ENCODE data around the gene VPS54. TPM values are rescaled to one million over a fixed set of nuclear protein-coding genes. Genes with fewer than 3 reads are reported as not detected.
A peak's percentile ranks its signal among the peaks of the same experiment; 100 is the strongest.

VPS54 gene
- total RNA-seq, 1 experiment from 2014 or later = 19.1 TPM

- H3K4me1 ChIP-seq (ENCODE audit: insufficient read depth, low read length, poor library complexity, severe bottlenecking) = peaks cover 7% of the 10 kb centered on the region
- no peaks in the 10 kb centered on the region for H3K36me3 ChIP-seq (ENCODE audit: insufficient read depth, low read length, poor library complexity, severe bottlenecking)
- ChIA-PET CTCF (no interaction called here), POLR2A (ENCODE audit: low non-redundant PET) (no interaction called here)
- DNase-seq (ENCODE audit: low spot score) = no peak
- no peaks in the 10 kb centered on the region for H3K27me3 ChIP-seq (replicated peaks; ENCODE audit: insufficient read depth, low read depth, low read length, poor library complexity)
- H3K9me3 ChIP-seq (ENCODE audit: low read depth, low read length, poor library complexity, severe bottlenecking) = no peaks in the 10 kb centered on the region
- intact Hi-C loops (cut with micrococcal nuclease; ENCODE audit: unreplicated experiment) = no loop called here
- no TSS peak for BruUV-seq (replicated peaks)
- no peak overlapping the region for H3K27ac ChIP-seq (ENCODE audit: low read depth, low read length, poor library complexity, severe bottlenecking)
- no peak for TF ChIP-seq CTCF (conservative IDR thresholded peaks at IDR 0.05; ENCODE audit: low read depth, low read length)
- TF ChIP-seq EZH2 (IDR thresholded peaks at IDR 0.05; ENCODE audit: borderline replicate concordance, low read depth, low read length, poor library complexity, severe bottlenecking) = no peak
- no peak overlapping the region for H3K4me3 ChIP-seq (ENCODE audit: low read depth, low read length, poor library complexity, severe bottlenecking)
Observed at GRCh38 chr2:64023485-64024258, 4.4 kb upstream of the VPS54 start.

GRCh38 chr2:64021578-64021977 is 2.4 kb upstream of the VPS54 start:
- TF ChIP-seq EZH2 (IDR thresholded peaks at IDR 0.05; ENCODE audit: borderline replicate concordance, low read depth, low read length, poor library complexity, severe bottlenecking) (no peak), CTCF (conservative IDR thresholded peaks at IDR 0.05; ENCODE audit: low read depth, low read length) (no peak)
- H3K9me3 ChIP-seq (ENCODE audit: low read depth, low read length, poor library complexity, severe bottlenecking) = no peaks in the 10 kb centered on the region
- CTCF ChIA-PET = no interaction called here
- no peak overlapping the region for H3K4me3 ChIP-seq (ENCODE audit: low read depth, low read length, poor library complexity, severe bottlenecking)
- H3K36me3 ChIP-seq (ENCODE audit: insufficient read depth, low read length, poor library complexity, severe bottlenecking) = no peaks in the 10 kb centered on the region
- BruUV-seq (replicated peaks) = no TSS peak
- H3K27ac ChIP-seq (ENCODE audit: low read depth, low read length, poor library complexity, severe bottlenecking) = no peak overlapping the region
- intact Hi-C loops (cut with micrococcal nuclease; ENCODE audit: unreplicated experiment) = no loop called here
- peaks cover 8% of the 10 kb centered on the region for H3K4me1 ChIP-seq (ENCODE audit: insufficient read depth, low read length, poor library complexity, severe bottlenecking)
- POLR2A ChIA-PET (ENCODE audit: low non-redundant PET) = interaction anchor here (0.6 kb wide), 1 partner anchor 382 kb away, joined by 3 read pairs; no protein-coding TSS in a partner anchor
- no peak for DNase-seq (ENCODE audit: low spot score)
- no peaks in the 10 kb centered on the region for H3K27me3 ChIP-seq (replicated peaks; ENCODE audit: insufficient read depth, low read depth, low read length, poor library complexity)

DNA sequence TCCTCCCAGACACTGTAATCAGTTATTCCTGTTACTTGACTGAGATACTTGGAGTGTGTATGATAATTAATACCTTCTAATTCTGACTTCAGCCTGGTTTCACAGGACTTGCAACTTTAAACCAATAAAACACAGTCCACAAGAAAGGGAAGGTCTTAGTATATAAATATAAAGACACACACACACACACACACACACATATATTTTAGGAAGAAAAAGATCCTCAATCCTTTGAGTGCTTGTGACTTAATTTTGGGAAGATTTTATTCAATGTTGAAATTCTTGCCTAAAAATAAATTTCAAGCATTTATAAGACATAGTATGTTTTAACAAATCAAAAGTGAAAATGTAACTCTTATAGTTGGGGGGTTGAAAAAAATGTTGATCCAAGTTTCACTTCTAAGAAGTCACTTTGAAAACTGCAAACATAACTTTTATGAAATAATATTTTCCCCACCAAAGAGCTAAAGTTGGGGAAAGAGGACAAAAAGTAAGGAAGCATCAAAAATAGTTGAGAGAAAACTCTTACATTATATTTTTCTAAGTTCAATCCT is 824 bp upstream of the VPS54 start:
- no peak for DNase-seq (ENCODE audit: low spot score)
- BruUV-seq (replicated peaks) = no TSS peak

More for the DNA sequence above, 824 bp upstream of the VPS54 start:
- Histone ChIP-seq H3K4me3 (ENCODE audit: low read depth, low read length, poor library complexity, severe bottlenecking) (peak overlapping the region; percentile 64), H3K4me1 (ENCODE audit: insufficient read depth, low read length, poor library complexity, severe bottlenecking) (peaks cover 14% of the 10 kb centered on the region), H3K9me3 (ENCODE audit: low read depth, low read length, poor library complexity, severe bottlenecking) (no peaks in the 10 kb centered on the region), H3K27ac (ENCODE audit: low read depth, low read length, poor library complexity, severe bottlenecking) (peak overlapping the region; percentile 85), H3K36me3 (ENCODE audit: insufficient read depth, low read length, poor library complexity, severe bottlenecking) (no peaks in the 10 kb centered on the region), H3K27me3 (replicated peaks; ENCODE audit: insufficient read depth, low read depth, low read length, poor library complexity) (no peaks in the 10 kb centered on the region)
- CTCF ChIA-PET = no interaction called here
- TF ChIP-seq CTCF (conservative IDR thresholded peaks at IDR 0.05; ENCODE audit: low read depth, low read length) = no peak
- TF ChIP-seq EZH2 (IDR thresholded peaks at IDR 0.05; ENCODE audit: borderline replicate concordance, low read depth, low read length, poor library complexity, severe bottlenecking) = no peak
- POLR2A ChIA-PET (ENCODE audit: low non-redundant PET) = no interaction called here
- intact Hi-C loops (cut with micrococcal nuclease; ENCODE audit: unreplicated experiment) = no loop called here
